ENCODE results near the gene VGLL4.
"Not testable (repeated sequence)": the region's sequence is repeated elsewhere in the genome, so short reads cannot be mapped to it uniquely, and the experiment has no call there.

VGLL4 gene

GRCh38 chr3:11546657-11547302 lies 96.9 kb downstream of the VGLL4 start:
- DNase-seq = no peak

DNA sequence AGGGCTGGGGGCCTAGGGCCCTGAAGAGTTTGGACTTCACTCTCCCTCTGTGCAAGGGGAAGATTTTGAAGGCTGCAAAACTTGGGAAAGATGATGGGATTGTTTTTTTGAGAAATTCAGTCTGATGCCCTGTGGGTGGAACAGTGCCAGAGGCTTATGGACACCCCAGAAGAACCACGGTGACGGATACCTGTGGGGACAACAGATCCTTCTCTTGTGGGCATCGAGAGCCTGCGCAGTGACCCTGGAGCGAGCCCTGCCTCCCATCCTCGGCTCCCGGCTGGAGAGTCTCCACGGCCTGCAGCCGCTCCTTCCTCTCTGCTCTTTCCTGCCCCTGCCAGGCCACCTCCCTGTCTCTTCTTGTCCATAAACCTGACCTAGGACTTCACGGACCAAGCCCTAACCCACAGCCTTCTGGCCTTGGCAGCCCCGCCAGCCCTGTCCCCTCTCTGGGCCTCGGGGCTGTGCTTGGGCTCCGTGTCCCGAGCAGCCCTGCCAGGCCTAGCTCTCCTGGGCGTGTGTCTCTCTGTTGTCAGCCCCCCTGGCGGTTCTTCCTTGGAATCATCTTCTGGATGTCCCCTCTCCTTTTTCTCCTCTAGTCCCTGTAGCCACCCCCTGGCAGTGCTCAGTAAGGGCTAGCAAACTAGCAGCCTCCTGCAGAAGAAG lies 98.4 kb downstream of the VGLL4 start:
- no peak for DNase-seq

DNA sequence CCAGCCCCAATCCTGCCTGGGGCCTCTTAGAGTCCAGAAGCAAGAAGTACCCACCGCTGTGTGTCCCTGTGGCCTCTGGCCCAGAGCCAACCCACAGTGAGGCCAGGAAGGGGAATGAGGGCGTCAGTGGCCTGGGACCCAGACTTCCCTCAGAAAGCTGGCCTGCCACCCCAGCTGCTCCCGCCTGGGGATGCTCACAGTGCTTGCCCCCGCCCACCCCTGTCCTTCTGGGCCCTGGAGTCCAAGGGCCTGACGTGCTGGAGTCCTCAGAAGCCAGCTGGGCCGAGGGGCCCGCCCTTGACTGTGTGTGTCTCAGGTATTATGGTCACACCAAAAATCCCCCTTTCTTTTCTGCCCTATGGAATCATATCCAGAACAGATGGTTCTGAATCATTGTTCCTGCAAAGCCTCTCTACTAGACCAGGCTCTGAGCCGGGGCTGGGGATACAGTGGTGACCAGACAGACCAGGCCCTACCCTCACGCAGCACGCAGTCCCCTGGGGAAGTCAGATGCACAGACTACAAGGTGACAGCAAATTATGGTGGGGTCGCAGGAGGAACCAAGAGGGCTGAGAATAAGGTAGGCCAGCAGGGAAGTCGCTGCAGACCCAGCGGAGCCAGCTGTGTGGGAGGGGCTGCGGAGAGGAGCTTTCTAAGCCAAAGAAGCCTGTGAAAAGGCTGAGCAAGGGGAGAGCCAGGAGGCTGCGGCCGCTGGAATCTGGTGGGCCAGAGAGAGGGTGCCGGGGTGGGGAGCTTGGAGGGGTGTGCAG lies 99.1 kb downstream of the VGLL4 start:
- no peak for DNase-seq

DNA sequence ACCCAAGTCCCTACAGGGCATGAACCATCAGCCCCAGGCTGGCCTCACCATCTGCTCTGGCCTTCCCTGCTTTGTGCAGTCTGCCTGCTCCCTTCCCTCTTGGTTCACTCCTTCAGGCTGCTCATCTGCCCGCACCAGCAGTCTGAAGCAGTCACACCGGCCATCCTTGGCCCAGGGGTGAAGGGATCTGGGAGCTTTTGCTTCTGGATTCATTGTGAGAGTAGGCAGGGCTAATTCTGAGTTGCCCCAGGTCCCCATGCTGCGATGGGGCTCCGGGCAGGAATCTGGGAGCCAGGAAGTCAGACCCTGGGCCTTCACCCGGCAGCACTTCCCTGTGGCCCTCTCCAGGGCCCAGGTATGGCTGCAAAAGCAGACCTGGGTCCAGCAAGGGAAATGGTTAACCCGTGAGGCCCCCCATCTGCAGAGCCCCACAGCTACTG lies 99.7 kb downstream of the VGLL4 start:
- DNase-seq = no peak

DNA sequence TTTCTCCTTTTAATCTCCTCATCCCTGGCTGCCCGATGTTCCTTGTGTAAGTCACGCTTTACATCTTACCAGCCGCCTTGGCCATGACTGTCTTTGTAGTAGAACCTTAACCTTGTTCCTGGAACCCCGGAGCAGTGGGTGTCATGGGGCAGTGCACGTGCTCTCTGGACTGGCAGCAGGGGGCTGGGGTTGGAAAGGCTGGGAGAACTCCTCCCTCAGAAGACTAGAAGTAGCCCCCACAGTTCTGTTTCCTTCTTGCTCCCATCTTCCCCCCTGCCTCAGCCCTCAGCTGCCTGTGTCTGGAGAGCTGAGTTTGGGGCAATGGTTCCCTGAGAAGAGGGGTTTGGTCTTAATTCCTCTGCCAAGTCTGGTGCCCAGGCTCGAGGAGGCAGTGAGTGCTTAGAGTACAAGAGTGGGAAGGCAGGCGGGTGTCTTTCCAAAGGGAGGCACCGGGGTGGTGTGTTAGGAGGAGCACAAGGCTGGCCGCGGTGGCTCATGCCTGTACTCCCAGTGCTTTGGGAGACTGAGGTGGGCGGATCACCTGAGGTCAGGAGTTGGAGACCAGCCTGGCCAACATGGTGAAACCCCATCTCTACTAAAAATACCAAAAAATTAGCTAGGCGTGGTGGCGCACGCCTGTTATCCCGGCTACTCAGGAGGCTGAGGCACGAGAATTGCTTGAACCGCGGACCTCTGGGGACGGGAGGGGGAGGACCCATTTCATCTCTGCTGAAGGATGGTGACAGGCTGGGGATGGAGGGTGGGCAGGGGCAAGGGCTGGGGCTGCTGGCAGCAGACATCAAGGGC lies 100.4 kb downstream of the VGLL4 start:
- no peak for DNase-seq

DNA sequence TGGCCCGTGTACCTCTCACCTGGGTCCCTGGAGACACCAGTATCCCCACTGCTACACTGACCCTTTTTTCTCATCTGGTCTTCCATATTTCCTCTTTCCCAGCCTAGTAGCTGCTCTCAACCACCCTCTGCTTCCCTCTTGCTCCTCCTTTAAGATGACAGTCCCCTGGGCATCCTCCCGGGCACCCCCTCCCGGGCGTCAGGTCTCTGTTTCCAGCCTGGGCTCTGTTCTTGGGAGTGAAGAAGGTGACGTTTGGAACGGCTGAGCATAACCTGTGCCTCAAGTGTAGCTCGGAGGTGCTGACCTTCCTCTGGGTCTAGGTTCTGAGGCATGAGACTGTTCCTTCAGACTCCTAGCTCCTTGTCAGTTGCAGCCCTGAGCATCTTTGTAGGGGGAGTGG lies 101.2 kb downstream of the VGLL4 start:
- no peak for DNase-seq

DNA sequence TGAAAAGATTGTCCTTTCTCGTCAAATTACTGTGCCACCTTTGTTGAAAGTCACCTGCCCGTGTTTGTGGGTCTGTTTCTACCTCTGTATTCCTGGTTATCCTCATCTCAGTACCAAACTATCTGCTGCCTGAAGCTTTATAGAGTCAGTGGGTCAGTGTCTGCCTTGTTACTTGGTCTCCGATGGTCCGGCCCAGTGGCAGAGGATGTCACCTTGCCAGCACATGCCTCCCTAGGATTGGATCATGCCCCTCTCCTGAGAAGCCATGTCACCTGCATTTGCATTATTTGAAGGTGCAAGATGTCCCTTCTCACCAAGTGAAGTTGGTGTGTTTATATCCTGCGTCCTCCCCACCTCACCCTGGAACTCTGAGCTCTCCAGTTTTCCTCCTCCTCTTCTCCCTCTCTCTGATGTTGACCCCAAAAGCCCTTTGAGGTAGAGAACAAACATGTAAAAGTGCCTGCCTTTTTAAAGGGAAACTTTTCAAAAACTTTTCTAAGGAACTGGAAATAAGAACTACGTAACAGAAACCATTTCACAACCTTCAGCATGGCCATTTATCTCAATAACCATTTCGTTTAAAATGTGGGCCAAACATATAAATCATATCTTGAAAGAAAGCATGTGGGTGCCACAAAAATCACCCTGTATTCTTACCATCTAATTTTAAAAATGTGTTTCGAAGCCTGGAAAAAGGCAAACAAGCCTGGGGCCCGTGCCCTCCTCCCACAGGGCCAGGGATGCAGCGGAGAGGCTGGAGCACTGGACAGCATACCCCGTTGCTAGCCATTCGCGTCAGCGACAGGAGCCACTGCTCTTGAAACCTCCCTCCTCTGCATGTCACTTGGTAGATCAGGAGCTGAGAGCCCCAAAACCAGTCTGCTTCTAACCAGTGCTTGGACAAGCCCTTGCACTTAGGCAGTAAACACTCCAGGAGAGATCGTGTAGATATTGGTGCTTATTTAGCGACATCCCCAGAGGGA lies 102.1 kb downstream of the VGLL4 start:
- DNase-seq = no peak

- no peak for DNase-seq
Observed at GRCh38 chr3:11539677-11540076, 104.0 kb downstream of the VGLL4 start.

GRCh38 chr3:11539218-11539617 lies 104.5 kb downstream of the VGLL4 start:
- no peak for DNase-seq

GRCh38 chr3:11538581-11538980 lies 105.1 kb downstream of the VGLL4 start:
- no peak for DNase-seq

GRCh38 chr3:11536936-11537612 lies 106.6 kb downstream of the VGLL4 start:
- no peak for DNase-seq

DNA sequence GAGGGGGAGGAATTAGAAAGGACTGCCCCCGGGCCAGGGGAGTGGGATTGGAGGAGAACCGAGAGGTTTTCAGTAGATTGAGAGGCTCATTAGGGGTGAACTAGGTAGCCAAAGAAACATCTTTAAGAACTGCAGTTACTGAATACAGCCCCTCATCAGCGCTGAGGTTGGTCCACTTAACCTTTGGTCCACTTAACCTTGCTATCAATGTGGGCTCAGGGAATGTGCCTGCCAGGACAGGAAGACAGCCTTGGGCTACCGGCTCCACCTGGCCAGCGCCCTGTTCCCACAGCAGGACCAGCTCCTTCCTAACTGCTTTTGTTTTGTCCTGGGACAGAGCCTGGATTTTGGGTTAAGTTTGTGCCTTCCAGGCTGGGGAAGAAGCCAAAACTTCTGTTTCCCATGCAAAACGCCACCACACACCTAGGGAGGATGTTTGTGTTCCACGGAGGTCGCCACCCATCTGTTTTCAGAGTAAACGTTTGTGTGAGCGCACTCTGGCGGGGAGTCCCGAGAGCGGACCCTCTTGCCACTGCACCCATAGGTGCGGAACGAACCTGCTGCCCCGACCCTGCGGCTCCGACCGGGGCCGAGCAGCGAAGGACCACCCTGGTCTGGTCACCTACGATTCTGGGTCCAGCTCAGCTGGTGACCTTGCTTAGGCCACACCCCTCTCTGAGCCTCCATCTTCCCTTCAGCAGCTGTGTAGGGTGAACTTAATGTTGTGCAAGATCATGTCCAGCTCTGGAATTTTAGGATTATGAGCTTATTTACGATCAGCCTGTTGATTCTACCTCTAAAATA lies 107.4 kb downstream of the VGLL4 start:
- DNase-seq = no peak

- no peak for DNase-seq
Observed at GRCh38 chr3:11535243-11535960, 108.3 kb downstream of the VGLL4 start.

GRCh38 chr3:11534793-11535101 lies 109.0 kb downstream of the VGLL4 start:
- no peak for DNase-seq

GRCh38 chr3:11534011-11534792 lies 109.5 kb downstream of the VGLL4 start:
- DNase-seq = no peak

DNA sequence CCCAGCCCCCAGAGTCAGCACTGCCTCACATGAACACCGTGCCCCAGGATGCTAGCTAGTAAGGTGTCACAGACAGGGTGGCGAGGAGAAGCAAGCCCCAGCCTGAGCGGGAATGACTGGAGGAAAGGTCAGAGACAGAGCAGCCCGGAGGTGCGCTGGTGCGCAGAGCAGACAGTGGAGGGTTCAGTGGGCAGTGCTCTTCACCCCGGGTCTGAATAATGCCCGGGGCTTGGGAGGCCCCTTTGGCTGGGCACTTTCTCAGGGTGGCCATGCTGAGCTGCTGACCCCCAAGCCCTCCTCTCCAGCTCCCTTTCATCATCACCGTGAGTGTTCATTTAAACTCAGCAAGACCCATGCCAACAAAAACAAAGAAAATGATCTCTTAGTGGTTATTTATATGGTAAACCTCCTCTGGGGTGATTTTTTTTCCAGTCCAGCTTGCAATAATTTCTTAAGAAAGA lies 110.8 kb downstream of the VGLL4 start:
- DNase-seq = no peak

- DNase-seq = no peak
Observed at GRCh38 chr3:11530153-11530721, 113.5 kb downstream of the VGLL4 start.

- DNase-seq = no peak
Observed at GRCh38 chr3:11529281-11529680, 114.4 kb downstream of the VGLL4 start.

DNA sequence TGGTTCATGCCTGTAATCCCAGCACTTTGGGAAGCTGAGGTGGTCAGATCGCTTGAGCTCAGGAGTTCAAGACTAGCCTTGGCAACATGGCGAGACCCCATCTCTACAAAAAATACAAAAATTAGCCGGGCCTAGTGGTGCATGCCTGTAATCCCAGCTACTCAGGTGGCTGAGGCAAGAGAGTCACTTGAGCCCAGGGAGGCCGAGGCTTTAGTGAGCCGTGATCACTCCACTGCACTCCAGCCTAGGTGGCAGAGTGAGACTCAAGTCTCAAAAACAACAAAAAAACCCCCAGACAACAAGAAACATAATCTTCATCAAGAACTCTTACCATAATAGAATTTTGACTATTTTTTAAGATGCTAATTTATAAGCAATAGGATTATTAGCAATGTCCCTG lies 117.6 kb downstream of the VGLL4 start:
- not testable (repeated sequence) for DNase-seq
